Left ventricle myocardium superior (tissue), 1 donor: Measurements from ENCODE around the gene PRICKLE3. TPM values are rescaled to one million over a fixed set of nuclear protein-coding genes. Genes with fewer than 3 reads are reported as not detected.
A peak's percentile ranks its signal among the peaks of the same experiment; 100 is the strongest.
"Not testable (repeated sequence)": the region's sequence is repeated elsewhere in the genome, so short reads cannot be mapped to it uniquely, and the experiment has no call there.

ENCODE experiments used
- ATAC-seq: fragments of 200-7000 bp; cut with Tn5 transposase; one replicate; pipeline ENCODE4 v1.9.1; 2020; ENCODE audit warnings: mild to moderate bottlenecking, moderate library complexity
- DNase-seq: peaks from one replicate; pipeline ENCODE4 v3.0.0-alpha.2; 2020
- intact Hi-C: fragments of 100-400 bp; cut with micrococcal nuclease; formaldehyde crosslinking; loops from one replicate; pipeline ENCODE4 v1.11.0; 2022
- total RNA-seq: library from RNA; stranded (reverse); fragmentation: NEBNext Ultra II Directional; extraction: Animal tissue kit (Norgen Biotek cat#: 25700); gene quantifications from one replicate; pipeline ENCODE4 v1.2.1, GENCODE V29; 2021
- donor health status: DM: no; HTN: yes; CAD: no; lungs with severe emphysema.

PRICKLE3 gene
- total RNA-seq, 1 donor from 2014 or later: 12.7 TPM

- intact Hi-C loops: no loop called here
- DNase-seq (peak; percentile 84), ATAC-seq (peak; percentile 56)
These were observed 20.0 kb downstream of the PRICKLE3 start for GRCh38 chrX:49165901-49166881.

GRCh38 chrX:49164589-49165360 lies 21.4 kb downstream of the PRICKLE3 start:
- DNase-seq: no peak
- intact Hi-C loops: no loop called here
- ATAC-seq: no peak

GRCh38 chrX:49163555-49164419 lies 22.4 kb downstream of the PRICKLE3 start:
- intact Hi-C loops: no loop called here
- peak; percentile 65 for ATAC-seq
- peak; percentile 94 for DNase-seq

GRCh38 chrX:49162620-49163019 lies 23.6 kb downstream of the PRICKLE3 start, which contains the start of gene MAGIX:
Gene MAGIX, plus strand, starts transcription at chrX:49162758. Its CDS starts 132 bp downstream, at chrX:49162890.
- DNase-seq (peak; percentile 30), ATAC-seq (no peak)
- intact Hi-C loops: no loop called here

GRCh38 chrX:49161632-49162031 lies 24.5 kb downstream of the PRICKLE3 start:
- DNase-seq: no peak
- no peak for ATAC-seq
- intact Hi-C loops: no loop called here

- intact Hi-C loops: no loop called here
- no peak for ATAC-seq
- DNase-seq: no peak
These were observed 25.3 kb downstream of the PRICKLE3 start for GRCh38 chrX:49160908-49161307.

- DNase-seq (no peak), ATAC-seq (no peak)
- intact Hi-C loops: no loop called here
These were observed 29.0 kb downstream of the PRICKLE3 start for GRCh38 chrX:49157194-49157593.

GRCh38 chrX:49155900-49156837 lies 30.0 kb downstream of the PRICKLE3 start:
- intact Hi-C loops: no loop called here
- DNase-seq (peak; percentile 96), ATAC-seq (peak; percentile 95)

- peak; percentile 45 for ATAC-seq
- DNase-seq: no peak
- intact Hi-C loops: no loop called here
These were observed 30.8 kb downstream of the PRICKLE3 start for GRCh38 chrX:49155243-49155899.

- ATAC-seq: no peak
- no peak for DNase-seq
- intact Hi-C loops: no loop called here
These were observed 32.7 kb downstream of the PRICKLE3 start for GRCh38 chrX:49153467-49153866.

- intact Hi-C loops, ATAC-seq, DNase-seq: not testable (repeated sequence)
These were observed 36.9 kb downstream of the PRICKLE3 start for GRCh38 chrX:49149291-49149690.

- ATAC-seq, intact Hi-C loops, DNase-seq: not testable (repeated sequence)
These were observed 37.6 kb downstream of the PRICKLE3 start for GRCh38 chrX:49148390-49149100.

GRCh38 chrX:49147936-49148335 lies 38.2 kb downstream of the PRICKLE3 start:
- intact Hi-C loops: no loop called here
- DNase-seq (no peak), ATAC-seq (no peak)

GRCh38 chrX:49147282-49147681 lies 38.9 kb downstream of the PRICKLE3 start:
- ATAC-seq (no peak), DNase-seq (no peak)
- intact Hi-C loops: no loop called here

- ATAC-seq, intact Hi-C loops, DNase-seq: not testable (repeated sequence)
These were observed 43.0 kb downstream of the PRICKLE3 start for GRCh38 chrX:49143154-49143553.

- intact Hi-C loops: not testable (repeated sequence)
These were observed 43.9 kb downstream of the PRICKLE3 start for GRCh38 chrX:49142264-49142663.

GRCh38 chrX:49139713-49140112 lies 46.5 kb downstream of the PRICKLE3 start:
- DNase-seq: no peak
- intact Hi-C loops: no loop called here
- ATAC-seq: no peak

More at GRCh38 chrX:49142264-49142663, 43.9 kb downstream of the PRICKLE3 start:
- not testable (repeated sequence) for ATAC-seq, DNase-seq
